Trophoblast cell (in vitro differentiated cells and primary cell): Measurements from ENCODE around the gene SLC48A1.

ENCODE experiments used
- DNase-seq, 2 donors: peaks; one replicate each; pipeline ENCODE4 v3.0.0-alpha.2; 2016
- H2AFZ ChIP-seq: 2 replicates; pipeline ENCODE4 v1.6.1; 2013; ENCODE audit warnings: low read length, moderate library complexity, mild to moderate bottlenecking; ENCODE audit not compliant: insufficient read depth, poor library complexity
- H2AK5ac ChIP-seq: 2 replicates; pipeline ENCODE4 v1.6.1; 2013; ENCODE audit warnings: mild to moderate bottlenecking, low read length
- H2BK120ac ChIP-seq: 2 replicates; pipeline ENCODE4 v1.6.1; 2013; ENCODE audit warnings: low read length, mild to moderate bottlenecking, moderate library complexity; ENCODE audit not compliant: insufficient read depth, poor library complexity
- H2BK12ac ChIP-seq: 2 replicates; pipeline ENCODE4 v1.6.1; 2013; ENCODE audit warnings: mild to moderate bottlenecking, low read length, moderate library complexity
- H2BK5ac ChIP-seq: 2 replicates; pipeline ENCODE4 v1.6.1; 2013; ENCODE audit warnings: low read length, low read depth, moderate library complexity, mild to moderate bottlenecking; ENCODE audit not compliant: poor library complexity
- H3K14ac ChIP-seq: 2 replicates; pipeline ENCODE4 v1.6.1; 2013; ENCODE audit warnings: mild to moderate bottlenecking, low read length
- H3K18ac ChIP-seq: 2 replicates; pipeline ENCODE4 v1.6.1; 2013; ENCODE audit warnings: mild to moderate bottlenecking, low read length
- H3K23ac ChIP-seq: 2 replicates; pipeline ENCODE4 v1.6.1; 2013; ENCODE audit warnings: low read length
- H3K27ac ChIP-seq: 2 replicates; pipeline ENCODE4 v1.5.1; 2013; ENCODE audit warnings: low read depth, mild to moderate bottlenecking, inconsistent platforms, low read length, moderate library complexity
- H3K27me3 ChIP-seq: 2 replicates; pipeline ENCODE4 v1.6.1; 2013; ENCODE audit warnings: inconsistent platforms, mild to moderate bottlenecking, low read length, moderate library complexity; ENCODE audit not compliant: insufficient read depth
- H3K36me3 ChIP-seq, 2 experiments: 1 replicate in 1 of 2; 2 replicates in 1 of 2; pipeline ENCODE4 v1.6.1; 2013; ENCODE audit warnings: low read length in 2 of 2, mild to moderate bottlenecking in 2 of 2, moderate library complexity in 1 of 2; ENCODE audit not compliant: insufficient read depth in 2 of 2, control insufficient read depth in 1 of 2
- H3K4ac ChIP-seq: 2 replicates; pipeline ENCODE4 v1.6.1; 2013; ENCODE audit warnings: low read depth, mild to moderate bottlenecking, low read length, moderate library complexity
- H3K4me1 ChIP-seq, 2 experiments: 1 replicate in 1 of 2; 2 replicates in 1 of 2; pipeline ENCODE4 v1.6.1; 2013; ENCODE audit warnings: low read length in 2 of 2, mild to moderate bottlenecking in 2 of 2, moderate library complexity in 1 of 2; ENCODE audit not compliant: insufficient read depth in 2 of 2, control insufficient read depth in 1 of 2
- H3K4me2 ChIP-seq: 2 replicates; pipeline ENCODE4 v1.6.1; 2013; ENCODE audit warnings: inconsistent platforms, mild to moderate bottlenecking, low read length, moderate library complexity
- H3K4me3 ChIP-seq: 2 replicates; pipeline ENCODE4 v1.5.1; 2013; ENCODE audit warnings: mild to moderate bottlenecking, low read depth, low read length, inconsistent platforms
- H3K79me1 ChIP-seq: one replicate; pipeline ENCODE4 v1.6.1; 2013; ENCODE audit warnings: low read length
- H3K79me2 ChIP-seq: 2 replicates; pipeline ENCODE4 v1.6.1; 2013; ENCODE audit warnings: low read length, mild to moderate bottlenecking; ENCODE audit not compliant: control insufficient read depth, insufficient read depth, poor library complexity
- H3K9ac ChIP-seq: 2 replicates; pipeline ENCODE4 v1.6.1; 2013; ENCODE audit warnings: mild to moderate bottlenecking, low read length
- H3K9me3 ChIP-seq: 2 replicates; pipeline ENCODE4 v1.6.1; 2013; ENCODE audit warnings: low read depth, mild to moderate bottlenecking, control low read depth, inconsistent platforms, low read length; ENCODE audit not compliant: insufficient read depth
- H4K12ac ChIP-seq: 2 replicates; pipeline ENCODE4 v1.6.1; 2013; ENCODE audit warnings: low read depth, mild to moderate bottlenecking, low read length, moderate library complexity
- H4K8ac ChIP-seq: 2 replicates; pipeline ENCODE4 v1.6.1; 2013; ENCODE audit warnings: low read depth, mild to moderate bottlenecking, low read length, moderate library complexity
- H4K91ac ChIP-seq: one replicate; pipeline ENCODE4 v1.6.1; 2013; ENCODE audit warnings: low read depth, mild to moderate bottlenecking, low read length, moderate library complexity
- WGBS: extraction: QIAGEN DNeasy Blood & Tissue Kit; methylation state at CpG from one replicate; pipeline ENCODE4 v1.1.7; 2013; ENCODE audit warnings: missing lambda C conversion rate; ENCODE audit not compliant: insufficient read length, insufficient coverage; ENCODE audit errors: extremely low coverage; 5-methylcytosine and 5-hydroxymethylcytosine counted together

SLC48A1 gene

GRCh38 chr12:47758834-47759690, 14.0 kb upstream of the SLC48A1 start, which contains the start of gene RAPGEF3:
Gene RAPGEF3, minus strand, starts transcription at chr12:47758880. Its CDS starts 324 bp downstream, at chr12:47758556.
- Histone ChIP-seq H3K4me3 (peak within 1 kb of the TSS; percentile 62), H2AFZ (peak within 1 kb of the TSS; percentile 83), H3K27ac (no peak within 1 kb of the TSS), H2BK5ac (no peak within 1 kb of the TSS), H3K4me1 (peaks cover 38 to 42% of the 10 kb centered on the region in 2 experiments), H2BK12ac (peak within 1 kb of the TSS; percentile 42), H4K91ac (peak within 1 kb of the TSS; percentile 73), H3K27me3 (no peaks in the 10 kb centered on the region), H3K36me3 (no peaks in the 10 kb centered on the region), H2BK120ac (peak within 1 kb of the TSS; percentile 69), H3K9me3 (no peaks in the 10 kb centered on the region), H3K79me1 (peaks cover 11% of the 10 kb centered on the region), H3K9ac (no peak within 1 kb of the TSS), H4K12ac (peak within 1 kb of the TSS; percentile 21), H3K18ac (peak within 1 kb of the TSS; percentile 71), H3K79me2 (no peaks in the 10 kb centered on the region), H3K23ac (no peak within 1 kb of the TSS), H2AK5ac (peak within 1 kb of the TSS; percentile 55), H4K8ac (peak within 1 kb of the TSS; percentile 89), H3K14ac (peak within 1 kb of the TSS; percentile 45), H3K4me2 (peak within 1 kb of the TSS; percentile 56), H3K4ac (peak within 1 kb of the TSS; percentile 48)
- DNase-seq: peak; percentile 52 to 76
- WGBS: no CpG with 5 or more reads among the region's 57 CpGs

GRCh38 chr12:47762850-47763465, 10.1 kb upstream of the SLC48A1 start:
- no CpG with 5 or more reads among the region's 3 CpGs for WGBS
- Histone ChIP-seq H4K12ac (no peak overlapping the region), H3K79me2 (no peaks in the 10 kb centered on the region), H3K9ac (no peak overlapping the region), H2AFZ (no peak overlapping the region), H2BK120ac (no peak overlapping the region), H3K18ac (no peak overlapping the region), H4K91ac (no peak overlapping the region), H3K4me1 (peaks cover 12 to 14% of the 10 kb centered on the region in 2 experiments), H3K14ac (no peak overlapping the region), H3K36me3 (no peaks in the 10 kb centered on the region), H3K23ac (no peak overlapping the region), H3K27me3 (no peaks in the 10 kb centered on the region), H4K8ac (no peak overlapping the region), H3K9me3 (no peaks in the 10 kb centered on the region), H3K27ac (no peak overlapping the region), H3K4me2 (no peak overlapping the region), H2AK5ac (no peak overlapping the region), H3K79me1 (peaks cover 11% of the 10 kb centered on the region), H3K4me3 (no peak overlapping the region), H2BK5ac (no peak overlapping the region), H2BK12ac (no peak overlapping the region), H3K4ac (no peak overlapping the region)
- DNase-seq: no peak

- H3K14ac ChIP-seq: no peak overlapping the region
- H3K27ac ChIP-seq: no peak overlapping the region
- no peak overlapping the region for H4K8ac ChIP-seq
- peaks cover 10% of the 10 kb centered on the region for H3K79me1 ChIP-seq
- H3K36me3 ChIP-seq: no peaks in the 10 kb centered on the region
- no peak overlapping the region for H2BK5ac ChIP-seq
- H3K23ac ChIP-seq: no peak overlapping the region
- no peak overlapping the region for H4K91ac ChIP-seq
- H3K9ac ChIP-seq: no peak overlapping the region
- no peaks in the 10 kb centered on the region for H3K9me3 ChIP-seq
- H2BK12ac ChIP-seq: no peak overlapping the region
- H3K18ac ChIP-seq: no peak overlapping the region
- H3K79me2 ChIP-seq: no peaks in the 10 kb centered on the region
- peaks cover 10 to 12% of the 10 kb centered on the region in 2 experiments for H3K4me1 ChIP-seq
- no peak overlapping the region for H2BK120ac ChIP-seq
- no peak for DNase-seq
- no CpG with 5 or more reads among the region's 8 CpGs for WGBS
- no peak overlapping the region for H3K4me2 ChIP-seq
- no peak overlapping the region for H2AK5ac ChIP-seq
- H3K4ac ChIP-seq: no peak overlapping the region
- no peak overlapping the region for H4K12ac ChIP-seq
- H3K27me3 ChIP-seq: no peaks in the 10 kb centered on the region
- H2AFZ ChIP-seq: no peak overlapping the region
- H3K4me3 ChIP-seq: no peak overlapping the region
These were observed 9.3 kb upstream of the SLC48A1 start for GRCh38 chr12:47763481-47764346.

GRCh38 chr12:47766502-47767215, 6.4 kb upstream of the SLC48A1 start:
- Histone ChIP-seq H3K36me3 (no peaks in the 10 kb centered on the region), H2BK12ac (no peak overlapping the region), H4K12ac (no peak overlapping the region), H3K9me3 (no peaks in the 10 kb centered on the region), H3K79me1 (peaks cover 5% of the 10 kb centered on the region), H3K4ac (no peak overlapping the region), H2AFZ (no peak overlapping the region), H4K8ac (no peak overlapping the region), H3K18ac (no peak overlapping the region), H2AK5ac (no peak overlapping the region), H3K4me3 (no peak overlapping the region), H3K27ac (no peak overlapping the region), H4K91ac (no peak overlapping the region), H3K4me1 (peaks cover 12 to 16% of the 10 kb centered on the region in 2 experiments), H3K9ac (no peak overlapping the region), H2BK5ac (no peak overlapping the region), H3K4me2 (no peak overlapping the region), H3K23ac (no peak overlapping the region), H2BK120ac (no peak overlapping the region), H3K14ac (no peak overlapping the region), H3K27me3 (no peaks in the 10 kb centered on the region), H3K79me2 (no peaks in the 10 kb centered on the region)
- WGBS: no CpG with 5 or more reads among the region's 5 CpGs
- no peak for DNase-seq
